HG02852 (cell line): ENCODE results near the gene PPP1CC.

Source experiments
- ATAC-seq: cut with Tn5 transposase; IDR thresholded peaks from one replicate; pipeline ENCODE4 v1.9.1; 2021; ENCODE audit warnings: mild to moderate bottlenecking, moderate library complexity; ENCODE audit not compliant: unreplicated experiment

The PPP1CC gene

GRCh38 chr12:110689281-110690126 is 53.2 kb downstream of the PPP1CC start:
- peak; percentile 59 for ATAC-seq

DNA sequence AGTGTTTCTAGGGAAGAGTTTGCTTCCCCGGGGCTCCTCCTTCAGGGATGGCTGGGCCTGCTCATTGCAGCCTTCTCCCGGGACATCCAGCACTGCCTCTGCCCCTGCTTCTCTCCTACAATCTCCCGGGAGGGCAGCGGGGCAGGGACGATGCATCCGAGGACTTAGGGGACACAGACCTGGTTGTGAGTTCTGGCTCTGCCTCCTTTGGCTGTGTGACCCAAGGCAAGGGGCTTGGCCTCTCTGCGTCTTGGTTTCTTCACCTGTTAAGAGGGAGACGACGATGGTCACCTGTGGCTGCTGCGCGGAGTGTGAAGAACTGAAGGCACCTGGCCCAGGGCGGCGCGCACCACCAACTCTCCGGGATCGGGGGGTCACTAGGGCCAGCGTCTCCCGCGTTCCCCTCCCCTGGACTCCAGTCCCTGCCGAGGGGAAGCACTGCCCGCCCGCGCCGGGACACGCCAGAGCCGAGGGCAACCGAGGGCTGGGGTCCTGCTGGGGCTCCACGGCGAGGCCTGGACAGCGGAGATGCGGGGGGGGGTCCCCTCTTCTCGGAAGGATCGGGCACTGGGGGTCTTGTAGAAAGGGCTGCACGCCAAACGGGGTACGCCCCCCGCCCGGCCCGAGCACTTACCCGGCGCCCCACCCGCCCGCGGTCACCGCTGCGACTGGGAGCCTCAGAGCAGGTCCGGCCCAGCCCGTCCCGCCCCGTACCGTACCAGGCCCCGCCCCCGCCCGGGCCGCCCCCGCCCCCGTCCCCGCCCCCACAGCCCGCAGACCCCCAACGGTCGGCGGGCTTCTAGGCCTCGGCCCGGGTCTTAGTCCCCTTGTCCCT is 54.0 kb downstream of the PPP1CC start, which contains the start of gene HVCN1:
HVCN1 (minus strand) TSS at position 670 of the 835 bp plus-strand sequence. CDS start 5,870 bp downstream, outside the sequence.
- peak; percentile 35 for ATAC-seq

DNA sequence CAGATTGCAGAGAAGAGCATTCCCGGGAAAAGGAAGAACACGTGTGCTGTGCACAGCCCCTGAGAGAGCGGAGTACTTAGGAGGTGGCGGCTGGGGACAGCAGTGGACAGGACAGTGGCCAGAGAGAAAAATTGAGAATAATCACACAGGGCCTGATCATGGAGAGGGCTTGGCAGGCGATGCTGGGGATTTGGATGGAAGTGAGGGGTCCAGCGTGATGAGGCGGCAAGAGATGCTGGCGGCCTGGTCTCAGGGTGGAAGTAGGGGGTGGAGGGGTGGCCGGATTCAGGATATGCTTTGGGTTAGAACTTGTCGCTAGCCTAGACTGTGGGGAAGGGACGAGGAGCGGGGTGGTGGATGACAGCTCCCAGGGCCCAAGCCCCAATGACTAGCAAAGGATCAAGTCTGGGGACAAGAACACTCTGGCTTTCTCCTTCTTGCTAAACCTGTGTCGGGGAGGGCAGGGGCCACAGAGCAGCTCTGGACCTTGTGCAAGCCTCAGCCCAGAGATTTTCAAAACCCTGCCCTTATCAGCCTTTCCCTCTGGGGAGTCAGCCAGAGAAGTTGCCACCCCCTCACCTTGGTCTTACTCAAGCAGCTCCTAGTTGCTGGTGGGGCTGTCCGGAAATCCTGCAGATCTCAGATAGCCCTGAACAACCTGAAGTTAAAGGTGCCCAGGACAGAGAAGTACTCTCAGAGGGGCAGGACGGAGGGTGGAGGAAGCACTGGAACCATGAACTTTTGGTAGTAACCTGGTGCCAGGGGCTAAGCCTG is 55.1 kb downstream of the PPP1CC start:
- ATAC-seq, result no peak

GRCh38 chr12:110686294-110686903 is 56.3 kb downstream of the PPP1CC start:
- ATAC-seq, result no peak

DNA sequence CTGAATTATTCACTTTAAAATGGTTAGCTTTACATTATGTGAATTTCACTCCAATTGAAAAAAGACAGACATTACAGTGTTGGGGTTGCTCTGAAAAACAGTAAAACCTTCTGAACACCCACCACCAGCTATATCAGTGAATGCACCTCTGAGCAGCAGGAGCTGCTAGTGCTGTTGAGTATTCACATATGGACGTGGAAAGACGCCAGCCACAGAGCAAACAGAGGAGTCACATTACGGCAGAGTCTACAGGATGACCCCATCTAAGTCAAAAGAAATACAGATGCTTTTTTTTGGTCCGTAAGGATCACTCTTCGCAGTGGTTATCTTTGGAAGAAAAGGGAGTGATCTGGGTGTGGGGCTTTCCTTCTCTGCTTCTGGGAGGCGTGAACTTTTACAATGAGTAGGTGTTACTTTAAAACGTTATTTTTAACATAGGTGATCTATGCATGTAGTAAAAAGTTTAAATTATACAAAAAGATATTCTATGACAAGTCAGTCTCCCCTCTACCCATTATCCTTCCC is 58.3 kb downstream of the PPP1CC start:
- ATAC-seq, result no peak

DNA sequence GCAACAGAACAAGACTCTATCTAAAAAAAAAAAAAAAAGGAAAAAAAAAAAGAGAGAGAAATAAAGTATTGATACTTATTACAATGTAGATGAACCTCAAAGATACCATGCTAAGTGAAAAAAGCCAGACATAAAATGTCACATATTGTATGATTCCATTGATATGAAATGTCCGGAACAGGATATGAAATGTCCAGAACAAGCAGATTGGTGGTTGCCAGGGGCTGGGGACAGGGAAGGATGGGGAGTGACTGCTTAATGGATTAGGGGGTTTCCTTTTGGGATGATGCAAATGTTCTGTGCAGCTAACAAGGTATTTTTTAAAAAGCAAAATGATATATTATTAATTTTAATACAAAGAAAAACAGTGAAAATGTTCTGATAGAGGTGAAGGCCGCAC is 58.8 kb downstream of the PPP1CC start:
- no peak for ATAC-seq

DNA sequence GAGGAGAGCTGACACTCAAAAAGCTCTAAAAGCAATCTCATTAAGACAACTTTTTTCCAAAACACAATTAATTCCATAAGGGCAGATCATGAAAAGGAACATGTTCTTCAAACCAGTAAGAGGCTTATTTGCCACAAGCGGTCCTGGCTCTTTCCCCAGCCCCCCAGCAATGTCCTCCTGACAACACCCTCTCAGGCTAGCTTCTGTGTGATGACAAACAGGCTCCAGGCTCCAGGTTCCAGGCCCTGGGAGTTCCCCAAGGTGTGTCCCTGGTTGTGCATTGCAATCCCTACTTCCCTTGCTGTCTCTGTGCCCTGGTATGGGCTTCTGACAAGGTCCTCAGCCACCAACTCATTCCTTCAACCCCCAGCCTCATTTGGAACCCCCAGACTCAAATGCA is 62.7 kb downstream of the PPP1CC start:
- no peak for ATAC-seq

DNA sequence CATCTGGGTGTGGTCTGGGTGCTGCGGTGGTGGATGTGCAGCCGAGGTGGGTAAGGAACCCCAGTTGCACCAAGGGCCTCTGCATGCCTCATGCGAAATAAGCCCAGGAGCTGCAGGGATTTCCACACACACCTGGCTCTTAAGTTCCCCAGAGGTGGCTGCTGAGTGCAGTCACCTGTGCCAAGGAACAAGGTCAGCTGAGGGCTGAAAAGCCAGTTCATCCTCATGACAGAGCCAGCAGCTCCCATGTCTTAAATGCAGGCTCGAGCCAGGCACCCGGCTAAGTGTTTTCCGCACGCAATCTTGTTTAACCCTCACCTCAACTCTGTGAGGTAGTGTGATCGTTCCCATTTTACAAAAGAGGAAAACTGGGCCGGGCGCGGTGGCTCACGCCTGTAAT is 63.5 kb downstream of the PPP1CC start:
- ATAC-seq, result no peak

DNA sequence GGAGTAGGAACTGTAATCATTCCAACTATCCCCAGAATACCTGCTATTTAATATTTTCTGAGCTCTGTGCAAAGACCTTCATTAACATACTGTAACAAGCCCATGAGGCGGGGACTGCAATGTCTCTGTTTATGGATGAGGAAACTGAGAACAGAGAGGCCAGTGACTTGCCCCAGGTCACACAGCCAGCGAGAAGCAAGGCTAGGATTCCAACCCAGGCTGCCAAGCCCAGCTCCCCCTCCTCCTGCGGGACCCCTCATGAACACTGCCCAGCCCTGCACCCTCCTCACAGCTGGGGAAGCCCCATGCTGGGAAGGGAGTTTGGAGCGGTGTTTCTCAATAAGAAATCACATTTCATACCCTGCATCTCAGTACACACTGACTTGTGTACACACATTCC is 64.7 kb downstream of the PPP1CC start:
- ATAC-seq, result no peak

GRCh38 chr12:110677206-110677911 is 65.3 kb downstream of the PPP1CC start:
- ATAC-seq, result peak; percentile 82

- ATAC-seq, result no peak
These were observed 66.5 kb downstream of the PPP1CC start for GRCh38 chr12:110676171-110676570.

DNA sequence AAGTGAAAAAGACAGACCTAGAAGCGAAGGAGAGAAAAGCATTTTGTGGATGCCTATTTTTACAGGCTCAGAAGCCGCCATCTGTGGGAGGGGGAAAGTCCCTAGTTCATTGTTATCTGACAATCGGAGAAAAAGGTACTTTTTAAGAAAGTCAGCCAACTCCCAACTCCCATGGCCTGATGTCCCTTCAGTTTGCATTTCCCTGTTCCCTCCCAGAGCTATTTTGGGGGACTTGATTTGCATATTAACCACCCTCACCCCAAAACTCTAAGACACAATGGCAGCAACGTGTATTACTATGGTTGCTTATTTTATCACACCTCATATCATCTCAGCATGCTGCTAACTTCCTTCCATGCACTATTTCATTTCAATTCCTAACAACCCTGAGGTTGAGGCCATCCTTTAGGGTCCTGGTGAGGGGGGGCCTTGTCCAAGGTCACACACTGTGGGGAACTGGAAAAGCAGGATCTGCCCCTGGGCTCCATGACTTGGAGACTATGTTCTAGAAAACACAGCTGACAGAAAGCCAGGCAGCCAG is 72.5 kb downstream of the PPP1CC start:
- peak; percentile 56 for ATAC-seq
